ENCODE measurements around the gene CCNY. TPM values are rescaled to one million over a fixed set of nuclear protein-coding genes. Genes with fewer than 3 reads are reported as not detected.
A peak's percentile ranks its signal among the peaks of the same experiment; 100 is the strongest.

Gene CCNY
- total RNA-seq, 1 experiment from 2014 or later, result 28.4 TPM

- DNase-seq (ENCODE audit: low spot score), result no peak
Observed at GRCh38 chr10:35579726-35580422, 243.6 kb downstream of the CCNY start.

- no peak for DNase-seq (ENCODE audit: low spot score)
Observed at GRCh38 chr10:35580423-35580770, 244.1 kb downstream of the CCNY start.

GRCh38 chr10:35581655-35582054 is 245.3 kb downstream of the CCNY start:
- DNase-seq (ENCODE audit: low spot score), result no peak

- no peak for DNase-seq (ENCODE audit: low spot score)
Observed at GRCh38 chr10:35584946-35585345, 248.6 kb downstream of the CCNY start.

- DNase-seq (ENCODE audit: low spot score), result no peak
Observed at GRCh38 chr10:35585356-35585755, 249.0 kb downstream of the CCNY start.

GRCh38 chr10:35585903-35586535 is 249.7 kb downstream of the CCNY start:
- no peak for DNase-seq (ENCODE audit: low spot score)

GRCh38 chr10:35588836-35589235 is 252.5 kb downstream of the CCNY start:
- DNase-seq (ENCODE audit: low spot score), result no peak

- no peak for DNase-seq (ENCODE audit: low spot score)
Observed at GRCh38 chr10:35592441-35592840, 256.1 kb downstream of the CCNY start.

- no peak for DNase-seq (ENCODE audit: low spot score)
Observed at GRCh38 chr10:35594115-35595079, 258.1 kb downstream of the CCNY start.

- no peak for DNase-seq (ENCODE audit: low spot score)
Observed at GRCh38 chr10:35595106-35595505, 258.8 kb downstream of the CCNY start.

- peak; percentile 28 for DNase-seq (ENCODE audit: low spot score)
Observed at GRCh38 chr10:35598379-35598778, 262.1 kb downstream of the CCNY start.

GRCh38 chr10:35600193-35600592 is 263.9 kb downstream of the CCNY start:
- DNase-seq (ENCODE audit: low spot score), result no peak

GRCh38 chr10:35605191-35605590 is 268.9 kb downstream of the CCNY start, which contains the start of gene GJD4:
GJD4 (plus strand) TSS chr10:35605341; CDS start chr10:35605568, 227 bp downstream.
- DNase-seq (ENCODE audit: low spot score), result no peak

- no peak for DNase-seq (ENCODE audit: low spot score)
Observed at GRCh38 chr10:35606430-35606829, 270.1 kb downstream of the CCNY start.

GRCh38 chr10:35607475-35608327 is 271.4 kb downstream of the CCNY start:
- no peak for DNase-seq (ENCODE audit: low spot score)

GRCh38 chr10:35608328-35608672 is 272.0 kb downstream of the CCNY start:
- no peak for DNase-seq (ENCODE audit: low spot score)

- DNase-seq (ENCODE audit: low spot score), result no peak
Observed at GRCh38 chr10:35611750-35612149, 275.4 kb downstream of the CCNY start.

- no peak for DNase-seq (ENCODE audit: low spot score)
Observed at GRCh38 chr10:35612385-35613106, 276.2 kb downstream of the CCNY start.

- no peak for DNase-seq (ENCODE audit: low spot score)
Observed at GRCh38 chr10:35613107-35613440, 276.8 kb downstream of the CCNY start.

- DNase-seq (ENCODE audit: low spot score), result peak; percentile 29
Observed at GRCh38 chr10:35613597-35614226, 277.4 kb downstream of the CCNY start.
